ENCODE results near the gene PCP2.

The PCP2 gene

DNA sequence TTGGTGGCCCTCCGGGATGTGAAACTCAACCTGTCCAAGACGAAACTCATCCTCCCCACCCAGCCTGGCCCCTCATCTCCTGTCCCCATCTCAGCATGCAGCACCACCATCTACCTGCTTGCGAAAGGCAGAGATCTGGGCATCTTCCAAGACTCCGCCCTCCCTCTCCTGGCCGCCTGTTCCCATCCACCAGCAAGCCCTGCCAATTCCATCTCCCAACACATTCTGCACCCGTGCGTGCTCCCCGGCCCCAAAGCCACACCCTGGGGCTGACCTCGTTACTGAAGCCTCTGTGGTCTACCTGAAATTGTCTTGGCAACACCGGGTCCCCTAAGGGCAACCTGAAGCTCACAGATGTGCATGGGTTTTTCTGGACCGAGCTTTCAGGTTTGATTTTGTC is 51.1 kb downstream of the PCP2 start:
- TF ChIP-seq, protein P1, sequence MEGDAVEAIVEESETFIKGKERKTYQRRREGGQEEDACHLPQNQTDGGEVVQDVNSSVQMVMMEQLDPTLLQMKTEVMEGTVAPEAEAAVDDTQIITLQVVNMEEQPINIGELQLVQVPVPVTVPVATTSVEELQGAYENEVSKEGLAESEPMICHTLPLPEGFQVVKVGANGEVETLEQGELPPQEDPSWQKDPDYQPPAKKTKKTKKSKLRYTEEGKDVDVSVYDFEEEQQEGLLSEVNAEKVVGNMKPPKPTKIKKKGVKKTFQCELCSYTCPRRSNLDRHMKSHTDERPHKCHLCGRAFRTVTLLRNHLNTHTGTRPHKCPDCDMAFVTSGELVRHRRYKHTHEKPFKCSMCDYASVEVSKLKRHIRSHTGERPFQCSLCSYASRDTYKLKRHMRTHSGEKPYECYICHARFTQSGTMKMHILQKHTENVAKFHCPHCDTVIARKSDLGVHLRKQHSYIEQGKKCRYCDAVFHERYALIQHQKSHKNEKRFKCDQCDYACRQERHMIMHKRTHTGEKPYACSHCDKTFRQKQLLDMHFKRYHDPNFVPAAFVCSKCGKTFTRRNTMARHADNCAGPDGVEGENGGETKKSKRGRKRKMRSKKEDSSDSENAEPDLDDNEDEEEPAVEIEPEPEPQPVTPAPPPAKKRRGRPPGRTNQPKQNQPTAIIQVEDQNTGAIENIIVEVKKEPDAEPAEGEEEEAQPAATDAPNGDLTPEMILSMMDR (IDR thresholded peaks at IDR 0.05; ENCODE audit: extremely low read depth, insufficient read depth, missing control alignments), result no peak
- in situ Hi-C loops (cut with MboI; ENCODE audit: low pct_unique_long_range_greater_than_20kb, low sequenced_read_pairs, unreplicated experiment), result no loop called here
- no peak for DNase-seq (ENCODE audit: low spot score)
